ENCODE measurements around the gene PRKG1.

The PRKG1 gene

DNA sequence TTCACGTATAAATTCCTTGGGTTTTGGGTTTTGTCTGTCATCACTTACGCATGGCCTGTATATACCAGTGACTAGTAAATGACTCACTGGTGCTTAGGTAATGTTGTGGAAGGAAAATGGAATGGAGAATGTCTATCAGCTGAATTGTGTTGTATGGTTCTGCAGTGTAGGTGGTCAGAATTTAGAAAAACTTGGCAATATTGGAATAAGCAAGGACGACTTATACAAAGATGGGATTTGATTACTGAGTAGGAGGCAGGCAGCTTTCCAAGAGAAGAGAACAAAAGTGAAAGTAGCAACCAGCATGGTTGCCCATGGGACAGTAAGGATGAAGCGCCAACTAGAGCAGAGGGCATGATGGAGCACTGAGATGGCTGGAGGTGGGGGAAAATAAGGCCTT lies 793.7 kb downstream of the PRKG1 start:
- DNase-seq, result no peak

DNA sequence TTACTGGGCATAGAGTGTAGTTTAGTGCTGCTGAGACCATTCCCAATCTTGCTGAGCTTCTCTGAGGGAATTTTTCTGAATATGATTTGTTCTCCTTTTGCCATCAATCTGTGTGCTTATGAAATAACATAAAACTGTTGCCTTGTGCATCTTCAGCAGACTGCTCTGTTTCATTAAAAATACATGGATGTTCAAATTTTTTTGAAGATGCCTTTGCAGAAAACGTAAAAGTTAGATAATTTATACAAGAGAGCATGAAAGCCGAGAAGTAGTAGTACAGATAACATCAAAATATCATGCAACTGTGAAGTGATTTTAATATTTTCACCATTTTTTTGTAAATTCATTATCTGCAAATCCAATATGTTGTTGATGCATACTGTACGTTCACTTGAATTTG lies 799.8 kb downstream of the PRKG1 start:
- no peak for DNase-seq

DNA sequence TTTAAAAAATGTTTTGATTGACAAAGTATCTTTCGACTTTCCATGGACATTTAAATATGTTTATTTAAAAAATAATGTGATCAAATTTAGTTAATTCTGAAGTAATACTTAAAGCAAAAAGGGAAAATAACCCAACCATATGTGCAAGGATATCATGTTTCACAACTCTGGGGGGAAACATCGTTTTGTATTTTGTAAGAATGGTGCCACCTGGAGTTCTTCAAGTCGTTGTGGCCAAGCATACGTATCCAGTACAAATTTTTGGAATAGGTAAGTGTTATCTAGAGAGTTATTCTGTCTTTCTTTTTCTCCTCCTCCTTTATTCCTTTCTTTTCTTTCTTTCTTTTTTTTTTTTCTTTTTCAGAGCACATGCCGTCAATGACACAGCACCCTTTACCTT lies 801.3 kb downstream of the PRKG1 start:
- DNase-seq, result no peak

DNA sequence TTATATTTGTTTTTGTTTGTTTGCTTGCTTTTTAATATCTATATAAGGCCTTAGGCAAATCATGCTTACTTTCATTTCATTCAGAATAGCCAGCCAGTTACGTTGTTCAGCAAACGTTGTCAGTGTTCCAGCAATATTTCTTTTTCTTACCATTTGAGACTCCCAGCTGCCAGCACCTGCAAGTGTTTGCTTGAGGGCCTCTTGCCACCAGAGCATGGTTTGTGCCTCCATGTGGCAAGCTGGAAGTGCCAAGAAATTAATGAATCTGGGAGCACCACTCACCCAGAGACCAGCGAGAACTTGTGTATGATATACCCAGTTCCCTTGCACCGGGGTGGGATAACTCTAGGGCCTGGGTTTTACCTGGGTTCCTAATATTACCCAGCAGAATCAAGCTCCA lies 802.2 kb downstream of the PRKG1 start:
- no peak for DNase-seq

DNA sequence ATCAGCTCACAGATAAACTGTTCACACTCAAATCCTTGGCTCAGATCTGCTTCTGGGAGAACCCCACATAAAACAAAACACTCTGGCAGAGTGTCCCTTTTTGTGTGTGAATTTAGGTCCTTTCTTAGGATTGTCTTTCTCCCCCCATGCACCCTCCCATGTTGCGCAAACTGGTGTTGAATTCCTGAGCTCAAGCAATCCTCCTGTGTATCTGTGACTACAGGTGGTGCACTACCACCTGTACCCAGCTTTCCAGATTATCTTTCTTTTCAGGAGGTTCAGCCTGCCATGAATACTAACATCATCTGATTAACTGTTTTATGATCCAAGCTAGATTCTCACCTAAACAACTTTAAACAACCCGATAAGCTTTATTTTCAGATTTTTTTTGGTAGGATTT lies 802.7 kb downstream of the PRKG1 start:
- no peak for DNase-seq

DNA sequence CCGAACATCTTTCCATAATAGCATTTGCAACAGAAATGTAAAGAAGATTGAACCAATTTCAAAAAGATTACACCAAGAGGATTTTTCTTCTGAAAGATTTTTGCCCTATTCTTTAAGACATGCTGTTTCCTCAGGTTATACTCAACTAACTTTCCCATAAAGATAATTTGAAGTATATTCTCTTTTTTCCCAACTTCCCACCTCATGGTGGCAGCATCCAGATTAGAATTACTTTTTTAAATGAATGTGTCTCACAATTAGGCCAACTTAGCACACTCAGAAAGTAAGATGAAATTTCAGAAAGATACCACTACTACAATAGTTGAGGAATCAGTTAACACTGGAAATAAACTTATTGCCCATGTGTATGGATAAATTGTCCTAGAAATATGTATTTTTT lies 803.3 kb downstream of the PRKG1 start:
- no peak for DNase-seq

DNA sequence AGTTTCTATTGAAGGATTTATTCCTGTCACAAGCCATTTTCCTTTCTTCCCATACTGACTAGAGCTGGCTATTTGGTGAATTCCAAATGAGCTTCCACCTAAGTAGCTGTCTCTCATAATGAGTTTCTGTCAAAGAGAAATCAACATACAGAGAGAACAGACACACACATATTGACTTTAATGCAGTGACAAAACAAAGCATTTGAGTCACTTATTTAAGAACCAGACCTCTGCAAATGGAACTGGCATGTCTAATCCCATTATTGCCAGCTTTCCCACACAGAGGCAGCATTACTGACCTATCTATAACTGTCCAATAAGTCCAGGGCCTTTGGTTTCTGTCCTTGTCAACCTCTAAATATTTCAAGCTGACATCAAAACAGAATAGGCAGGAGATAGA lies 804.4 kb downstream of the PRKG1 start:
- no peak for DNase-seq

DNA sequence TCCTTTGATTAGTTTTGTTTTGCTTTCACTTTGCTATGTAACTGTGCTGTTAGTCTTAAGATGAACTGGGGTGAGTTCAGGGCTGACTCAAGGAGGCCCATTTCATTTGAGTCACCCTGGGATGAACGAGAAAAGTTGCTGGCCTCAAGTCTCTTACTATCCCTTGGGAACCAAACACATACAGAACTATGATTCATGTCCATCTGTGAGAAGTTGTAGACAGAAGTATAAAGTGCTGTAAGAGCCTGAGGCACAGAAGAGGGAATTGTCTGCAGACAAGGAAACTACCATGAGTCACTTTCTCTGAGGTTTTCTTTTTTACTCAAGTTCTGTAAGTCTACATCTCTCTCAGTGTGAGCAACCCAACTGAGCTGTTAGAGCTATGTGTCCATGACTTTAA lies 805.0 kb downstream of the PRKG1 start:
- peak; percentile 14 for DNase-seq

DNA sequence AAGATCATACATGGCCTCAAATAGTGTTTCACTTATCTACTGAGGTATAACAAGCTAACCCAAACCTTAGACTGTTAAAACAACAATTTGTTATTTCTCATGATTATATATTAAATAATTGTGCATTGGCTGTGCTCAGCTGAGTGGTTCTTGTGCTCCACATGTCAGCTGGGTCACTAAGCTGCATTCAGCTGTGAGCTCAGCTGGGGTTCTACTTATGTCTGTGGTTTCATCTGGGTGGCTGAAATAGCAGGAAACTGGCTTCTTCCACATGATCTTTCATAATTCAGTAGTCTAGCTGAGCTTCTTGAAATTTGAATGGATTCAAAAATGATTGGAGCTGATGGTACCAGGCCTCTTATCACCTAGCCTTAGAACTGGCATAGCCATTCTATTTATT lies 806.9 kb downstream of the PRKG1 start:
- DNase-seq, result no peak

DNA sequence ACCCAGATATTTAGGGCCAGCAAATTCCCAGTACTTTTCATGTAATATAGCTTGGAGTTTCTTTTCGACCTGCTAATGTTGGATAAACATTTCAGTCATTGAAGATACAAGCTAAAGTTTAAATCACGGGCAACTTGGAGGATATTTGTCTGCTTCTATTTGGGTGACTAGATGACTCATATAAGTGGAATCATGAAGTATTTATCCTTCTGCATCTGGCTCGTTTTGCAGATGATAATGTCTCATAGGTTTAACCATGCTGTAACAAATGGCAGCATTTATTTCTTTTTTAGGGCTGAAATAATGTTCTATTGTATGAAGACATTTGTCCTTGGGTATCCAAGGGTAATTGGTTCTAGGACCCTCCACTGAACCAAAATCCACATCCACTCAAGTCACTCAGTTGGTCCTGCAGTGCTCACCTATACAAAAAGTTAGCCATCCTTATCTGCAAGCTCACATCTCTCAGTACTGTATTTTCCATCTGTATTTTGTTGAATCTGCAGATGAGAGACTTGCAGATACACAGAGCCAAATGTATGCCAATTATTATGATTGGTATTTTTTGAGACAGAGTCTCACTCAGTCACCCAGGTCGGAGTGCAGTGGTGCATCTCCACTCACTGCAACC lies 812.3 kb downstream of the PRKG1 start:
- DNase-seq, result no peak

DNA sequence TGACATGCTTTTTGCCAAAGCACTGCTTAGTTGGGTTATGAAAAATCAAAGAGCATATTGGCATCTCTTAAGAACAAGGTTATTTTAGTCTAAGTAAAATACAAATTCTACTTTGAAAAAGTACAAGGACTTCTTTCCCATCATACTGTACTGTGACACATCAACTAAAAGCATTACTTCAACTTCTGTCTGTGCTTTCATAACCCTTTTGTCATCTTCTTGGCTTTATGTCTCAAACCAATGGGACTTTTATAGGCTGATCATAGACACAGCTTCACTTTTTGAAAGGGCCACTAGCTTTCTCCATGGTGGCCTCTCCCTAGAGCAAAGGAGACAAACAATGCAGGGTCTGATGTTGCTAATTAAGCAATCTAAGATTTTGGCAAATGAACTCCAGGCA lies 814.0 kb downstream of the PRKG1 start:
- no peak for DNase-seq

DNA sequence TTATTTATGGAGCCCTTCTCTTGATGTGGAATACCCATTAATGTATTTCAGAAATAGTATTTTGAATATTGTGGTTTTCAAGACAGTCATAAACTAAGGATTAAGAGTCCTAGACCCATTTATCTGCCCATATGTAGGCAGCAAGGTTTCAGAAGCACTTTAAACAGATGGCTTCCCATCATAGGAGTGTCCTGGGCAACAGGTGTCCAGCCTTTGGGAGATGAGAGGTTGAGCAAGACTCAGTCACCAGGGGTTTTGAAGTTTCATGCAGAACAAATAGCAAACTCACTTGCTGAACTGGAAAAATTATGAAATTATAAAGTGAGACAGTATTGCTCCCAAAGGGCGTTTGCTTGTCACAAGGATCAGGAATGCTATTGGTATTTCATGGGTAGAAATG lies 818.0 kb downstream of the PRKG1 start:
- DNase-seq, result no peak

DNA sequence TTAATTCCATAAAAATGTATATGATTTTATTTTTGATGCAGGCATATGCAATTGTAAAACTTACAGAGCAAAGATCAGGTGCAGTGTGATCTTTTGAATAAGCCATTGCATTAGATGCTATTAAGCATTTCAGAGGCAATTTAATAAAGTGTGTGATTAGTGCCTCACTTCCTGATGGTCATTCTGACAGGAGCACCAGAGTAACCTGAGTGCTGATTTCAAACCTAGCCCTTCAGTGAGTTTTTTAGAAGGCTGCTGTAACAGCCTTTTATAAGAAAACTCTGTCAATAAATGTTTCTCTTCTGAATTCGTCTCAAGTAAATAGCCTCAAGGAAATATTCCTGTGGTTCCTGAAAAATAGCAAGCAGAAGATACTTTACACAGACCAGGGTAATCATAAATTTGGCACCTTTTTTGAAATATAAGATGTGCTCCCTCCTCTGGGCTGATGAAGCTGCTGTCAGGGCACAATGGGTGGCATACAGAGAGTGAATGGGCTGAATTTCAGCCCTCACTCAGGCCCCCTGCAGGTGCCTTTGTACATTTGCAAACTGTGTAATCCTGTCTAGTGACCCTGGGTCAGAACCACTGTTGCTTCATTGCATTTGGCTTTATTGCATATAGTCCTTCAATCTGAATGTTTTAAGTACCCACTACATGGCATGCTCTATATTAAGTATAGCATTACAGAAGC lies 818.8 kb downstream of the PRKG1 start:
- no peak for DNase-seq

DNA sequence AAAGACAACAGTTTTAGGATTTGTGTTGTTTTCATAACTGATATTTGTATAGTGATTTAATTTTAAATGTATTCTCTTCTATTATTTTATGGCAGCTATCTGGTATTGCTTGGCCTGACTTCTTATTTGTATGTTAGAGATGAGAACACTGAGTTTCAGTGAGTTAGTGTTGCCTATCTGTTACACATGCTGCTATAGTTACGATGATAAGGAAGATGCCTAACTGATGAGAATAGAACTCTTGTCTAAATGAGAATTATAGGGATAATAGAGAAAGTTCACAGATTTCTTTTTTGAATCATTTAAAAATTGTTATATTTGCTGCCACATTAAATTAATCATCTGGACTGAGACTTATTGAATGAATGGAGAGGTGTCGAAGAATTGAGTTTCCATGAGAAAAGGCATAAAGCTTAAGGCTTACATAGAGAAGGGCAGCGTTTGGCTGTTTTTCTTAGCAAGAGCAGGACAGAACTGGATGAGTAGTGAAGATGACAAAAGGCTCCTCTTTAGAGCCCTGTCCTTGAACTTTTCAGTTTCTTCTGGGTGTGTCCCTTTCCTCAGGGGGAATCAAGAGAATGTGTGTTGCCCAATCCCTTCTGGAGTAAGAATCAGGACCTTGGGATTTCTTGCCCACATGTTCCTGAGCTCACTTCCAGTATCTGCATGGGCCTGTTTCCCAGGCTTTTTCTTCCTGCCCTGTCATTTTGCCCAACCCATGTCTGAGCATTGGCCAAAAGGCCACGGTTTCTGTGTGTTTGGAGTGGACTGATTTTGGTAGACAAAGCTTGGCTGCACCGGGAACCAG lies 820.7 kb downstream of the PRKG1 start:
- no peak for DNase-seq

DNA sequence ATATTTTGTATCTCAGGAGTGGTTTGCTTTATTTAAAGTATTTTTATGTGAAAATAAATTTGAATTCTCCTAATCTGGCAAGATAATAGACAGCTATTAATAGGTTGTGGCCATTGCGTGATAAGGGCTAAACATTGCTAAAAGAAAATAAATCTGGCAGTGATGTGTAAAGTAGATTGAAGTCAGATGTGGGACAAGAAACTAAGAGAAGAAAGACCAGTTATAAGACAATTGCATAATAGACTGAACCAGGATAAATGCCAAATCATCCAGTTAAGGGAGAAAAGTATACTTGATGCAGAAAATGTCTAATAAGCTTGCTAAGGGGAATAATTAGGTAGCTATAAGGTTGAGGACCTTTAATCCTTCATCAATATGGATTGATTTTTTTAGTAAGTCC lies 822.6 kb downstream of the PRKG1 start:
- no peak for DNase-seq

DNA sequence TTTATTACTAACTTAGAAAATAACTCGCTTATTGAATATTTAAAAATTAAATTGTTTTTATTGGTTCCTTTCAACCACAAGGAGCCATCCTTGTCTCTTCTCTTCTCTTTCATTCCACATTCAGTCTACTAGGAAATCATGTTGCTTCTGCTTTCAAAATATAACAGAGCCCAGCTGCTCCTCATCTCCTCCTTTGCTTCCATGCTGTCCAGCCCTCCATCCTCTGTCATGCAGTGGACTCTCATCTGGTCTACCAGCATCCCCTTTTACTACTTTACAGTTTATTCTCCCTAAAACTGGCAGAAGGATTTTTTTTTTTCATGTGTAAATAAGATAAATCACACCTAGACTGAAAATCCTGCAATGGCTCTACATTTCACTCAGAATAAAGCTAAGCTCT lies 823.3 kb downstream of the PRKG1 start:
- DNase-seq, result no peak

DNA sequence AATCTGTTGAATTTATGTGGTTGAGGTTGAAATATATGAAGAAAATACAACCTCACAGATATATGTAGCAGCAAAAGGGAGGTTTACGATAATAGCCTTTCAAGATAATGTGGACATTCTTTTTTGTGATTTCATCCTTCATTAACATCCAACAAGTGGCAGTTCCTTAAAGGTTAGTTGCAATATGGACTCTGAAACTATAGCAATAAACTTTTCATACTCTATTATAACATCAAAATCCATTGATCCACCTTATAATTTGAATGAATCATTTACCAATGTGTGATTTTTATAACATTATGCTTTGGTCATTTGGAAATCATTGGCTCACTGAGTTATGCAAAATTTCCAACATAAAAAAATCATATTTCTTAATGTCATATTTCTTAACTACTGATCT lies 825.9 kb downstream of the PRKG1 start:
- DNase-seq, result no peak

DNA sequence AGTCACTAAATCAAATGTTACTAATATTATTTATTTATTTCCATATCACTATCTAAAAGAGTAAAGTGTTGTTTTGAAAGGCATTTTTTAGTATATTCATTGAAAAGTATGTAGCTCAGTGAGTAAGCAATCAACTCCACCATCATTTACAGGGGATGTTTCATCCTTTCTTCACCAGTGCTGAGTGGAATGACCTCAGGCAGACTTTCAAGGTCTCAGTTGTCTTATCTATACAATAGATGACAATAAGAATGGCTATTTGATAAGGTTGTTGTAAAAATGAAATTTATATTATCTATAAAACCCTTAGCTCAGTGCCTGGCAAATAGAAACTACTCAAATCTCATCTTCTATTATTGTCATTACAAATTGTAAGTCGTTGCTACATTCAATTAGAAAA lies 829.4 kb downstream of the PRKG1 start:
- no peak for DNase-seq

DNA sequence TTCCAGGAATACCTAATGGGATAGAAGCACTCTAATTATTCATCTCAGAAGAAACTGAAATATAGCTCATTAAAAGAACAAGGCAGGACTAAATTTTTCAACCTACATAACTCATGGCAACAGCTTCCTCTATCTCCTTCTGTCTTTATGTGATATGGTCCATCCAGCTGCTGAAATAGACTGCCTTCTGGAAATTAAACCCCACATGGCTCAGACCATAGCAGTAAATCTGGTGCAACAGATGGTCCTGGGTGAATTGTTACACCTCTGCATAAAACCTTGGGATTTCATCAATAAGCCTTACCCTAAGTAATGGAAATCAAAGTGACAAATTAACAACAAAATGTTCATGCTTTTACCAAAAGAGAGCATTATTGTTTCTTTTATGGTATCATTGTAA lies 830.7 kb downstream of the PRKG1 start:
- no peak for DNase-seq

DNA sequence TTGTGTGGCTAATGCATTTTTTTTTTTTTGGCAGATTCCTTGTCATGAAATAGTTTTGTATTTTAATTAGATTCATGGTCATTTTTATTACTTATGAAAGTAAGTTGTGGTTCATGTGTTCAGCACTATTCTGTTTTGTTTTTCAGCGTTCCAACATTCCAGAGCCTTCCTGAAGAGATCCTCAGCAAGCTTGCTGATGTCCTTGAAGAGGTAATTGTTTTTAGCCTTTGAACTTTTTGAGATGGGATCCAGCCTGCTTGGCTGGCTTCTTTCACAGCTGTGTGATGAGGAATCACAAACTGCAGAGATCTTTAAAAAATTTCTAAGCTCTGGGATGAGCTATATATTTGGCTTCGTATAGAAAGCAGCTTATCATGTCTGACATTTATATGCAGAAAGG lies 833.1 kb downstream of the PRKG1 start:
- DNase-seq, result no peak

DNA sequence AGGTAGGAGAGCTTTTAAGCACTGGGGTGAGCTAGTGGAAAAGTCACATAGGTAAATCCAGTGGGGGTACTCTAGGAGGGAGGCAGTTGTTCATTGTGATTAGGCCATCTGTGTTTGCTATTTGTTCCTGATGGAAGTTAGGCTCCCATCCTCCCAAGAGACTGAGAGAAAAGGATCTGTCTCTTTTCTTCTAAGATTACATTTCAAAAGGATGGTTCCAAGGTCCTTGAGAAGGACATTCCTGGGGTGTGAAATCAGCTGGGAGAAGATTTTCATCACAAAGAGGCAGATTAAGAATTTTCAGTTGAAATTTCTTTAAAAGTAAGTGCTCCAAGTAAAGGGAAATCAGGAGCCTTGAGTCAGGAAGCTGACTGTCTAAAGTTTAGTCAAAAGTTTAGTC lies 835.9 kb downstream of the PRKG1 start:
- DNase-seq, result no peak

DNA sequence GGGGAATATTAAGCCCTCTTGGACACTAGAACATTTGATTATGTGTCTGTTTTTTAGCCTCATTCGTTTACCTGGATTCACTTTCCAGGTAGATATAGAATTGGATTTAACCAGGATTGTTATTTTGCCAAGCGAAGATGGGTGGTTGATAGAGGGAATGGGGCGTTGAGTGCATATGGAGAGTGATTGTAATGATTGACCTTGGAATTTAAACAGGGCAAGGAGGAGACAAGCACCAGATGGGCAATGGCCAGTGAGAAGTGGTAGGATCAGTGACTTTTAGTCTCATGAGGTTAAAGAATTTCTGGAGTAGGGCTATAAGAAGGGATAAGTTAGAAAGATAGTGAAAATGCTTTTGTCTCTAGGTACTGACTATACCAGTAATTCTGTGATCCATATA lies 836.3 kb downstream of the PRKG1 start:
- no peak for DNase-seq

DNA sequence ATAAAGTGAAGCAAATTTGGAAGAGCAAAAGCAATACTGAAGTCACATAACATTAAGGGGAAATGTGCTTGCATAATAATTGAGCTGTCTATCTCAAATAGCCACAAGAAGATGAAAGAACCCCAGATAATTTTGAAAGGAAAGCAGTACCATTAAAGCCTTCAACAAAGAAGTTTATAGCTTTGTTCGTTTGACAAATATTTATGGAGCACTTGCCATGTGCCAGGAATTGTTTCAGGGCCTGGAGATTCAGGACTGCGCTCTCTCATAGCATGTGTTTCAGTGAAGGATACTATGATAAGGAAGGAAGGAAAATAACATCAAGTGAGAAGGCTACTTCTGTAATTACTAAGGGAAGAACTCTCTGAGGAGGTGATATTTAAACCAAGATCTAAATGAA lies 837.4 kb downstream of the PRKG1 start:
- DNase-seq, result no peak

DNA sequence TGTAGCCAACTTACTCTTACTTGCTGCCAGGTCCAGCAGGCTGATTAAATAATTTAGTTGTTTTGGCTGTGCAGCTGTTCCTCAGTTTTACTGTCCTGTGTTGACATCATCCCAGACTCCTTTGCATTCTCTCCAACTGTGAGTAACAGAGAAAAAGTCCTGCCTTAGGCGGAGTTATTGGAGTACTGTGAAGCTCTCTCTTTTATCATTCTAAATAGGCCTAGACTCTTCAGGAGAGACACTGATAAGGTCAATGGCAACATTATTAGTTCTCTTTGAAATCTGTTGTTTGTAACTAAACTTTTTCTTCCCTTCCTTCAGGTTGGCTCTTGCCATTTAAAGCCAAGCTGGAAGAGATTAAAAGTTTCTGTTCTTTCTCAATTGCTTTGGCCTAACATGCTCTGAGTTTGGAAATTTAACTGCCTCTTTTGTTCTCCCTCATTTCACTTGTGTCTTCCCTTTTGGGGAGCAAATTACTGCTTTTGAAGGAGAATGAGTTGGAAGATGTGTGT lies 840.8 kb downstream of the PRKG1 start:
- no peak for DNase-seq

Data from activated naive CD4-positive, alpha-beta T cell treated with anti-CD3 and anti-CD28 coated beads, Interleukin-2, amount 50 U/mL, for 16 hours (primary cell).